Panc1 (cell line): ENCODE results near the gene CDK14.

Experiments
- CTCF ChIP-seq: fragments of 450-650 bp; IDR thresholded peaks from 2 replicates; pipeline ENCODE4 v1.5.1; 2017; ENCODE audit warnings: mild to moderate bottlenecking
- POLR2AphosphoS5 ChIP-seq: IDR thresholded peaks from 2 replicates; pipeline ENCODE4 v1.6.1; 2012; ENCODE audit warnings: mild to moderate bottlenecking, low read depth, low read length, moderate library complexity
- REST ChIP-seq, 2 experiments: IDR thresholded peaks; 2 replicates each; pipeline ENCODE4 v1.6.1; 2011 to 2012; ENCODE audit warnings: low read depth in 2 of 2, control low read depth in 1 of 2, low read length in 1 of 2, mild to moderate bottlenecking in 1 of 2, moderate library complexity in 1 of 2; ENCODE audit not compliant: insufficient read depth in 1 of 2
- SIN3A ChIP-seq: IDR thresholded peaks from 2 replicates; pipeline ENCODE4 v1.6.1; 2012; ENCODE audit warnings: low read depth, mild to moderate bottlenecking, low read length, moderate library complexity, borderline replicate concordance; ENCODE audit not compliant: insufficient read depth
- TCF7L2 ChIP-seq: IDR thresholded peaks from 2 replicates; pipeline ENCODE4 v1.6.1; 2011; ENCODE audit warnings: mild to moderate bottlenecking, low read depth, low read length, inconsistent platforms

- TF ChIP-seq CTCF: no peak
- TF ChIP-seq TCF7L2: no peak
- no peak for TF ChIP-seq POLR2AphosphoS5
- TF ChIP-seq REST (IDR thresholded peaks at IDR 0.05; ENCODE audit: insufficient read depth in 1 of 2, low read depth in 2 of 2, low read length in 1 of 2): no peak
- no peak for TF ChIP-seq SIN3A
These were observed 130.5 kb downstream of the CDK14 start for GRCh38 chr7:90726623-90727022.
